Gastroesophageal sphincter (tissue), 4 donors: ENCODE measurements around the gene GLMN. TPM values are rescaled to one million over a fixed set of nuclear protein-coding genes. Genes with fewer than 3 reads are reported as not detected.

ENCODE experiments used
- ATAC-seq: fragments of 150-250 bp; one replicate; pipeline ENCODE4 v1.9.1; 2016; ENCODE audit warnings: mild to moderate bottlenecking, moderate library complexity
- H3K27ac ChIP-seq, 4 donors: fragments of 200-600 bp; sonication (generic) in 3 of 4; 1 replicate in 3 of 4; 2 replicates in 1 of 4; pipeline ENCODE4 v1.5.1; 2016 to 2019
- H3K27me3 ChIP-seq: fragments of 200-600 bp; sonication (generic); one replicate; pipeline ENCODE4 v1.5.1; 2019
- H3K36me3 ChIP-seq, 2 donors: fragments of 200-600 bp; sonication (generic); one replicate each; pipeline ENCODE4 v1.5.1; 2019; ENCODE audit warnings: control low read depth in 1 of 2
- H3K4me1 ChIP-seq, 3 donors: fragments of 200-600 bp; sonication (generic); 1 replicate in 2 of 3; 2 replicates in 1 of 3; pipeline ENCODE4 v1.5.1; 2016 to 2019; ENCODE audit warnings: control low read depth in 2 of 3
- H3K4me3 ChIP-seq, 2 donors: fragments of 200-600 bp; sonication (generic); one replicate each; pipeline ENCODE4 v1.5.1; 2019; ENCODE audit warnings: mild to moderate bottlenecking in 1 of 2, moderate library complexity in 1 of 2
- H3K9me3 ChIP-seq, 3 donors: fragments of 200-600 bp; sonication (generic); one replicate each; pipeline ENCODE4 v1.5.1; 2017 to 2019; ENCODE audit warnings: control low read depth in 2 of 3
- EP300 ChIP-seq: sonication (generic); formaldehyde crosslinking; IDR thresholded peaks from one replicate; pipeline ENCODE4 v1.6.1; 2017; ENCODE audit warnings: antibody characterized with exemption, mild to moderate bottlenecking
- POLR2A ChIP-seq, 2 donors: fragments of 450-650 bp; IDR thresholded peaks; one replicate each; pipeline ENCODE4 v1.6.1; 2017; ENCODE audit warnings: antibody characterized with exemption in 2 of 2, mild to moderate bottlenecking in 2 of 2, moderate library complexity in 1 of 2
- POLR2AphosphoS5 ChIP-seq: sonication (generic); formaldehyde crosslinking; IDR thresholded peaks from one replicate; pipeline ENCODE4 v1.6.1; 2017; ENCODE audit warnings: antibody characterized with exemption
- WGBS, 2 donors: methylation state at CpG; one replicate each; pipeline ENCODE4 v1.1.5; 2018; ENCODE audit warnings: low coverage in 1 of 2; 5-methylcytosine and 5-hydroxymethylcytosine counted together
- total RNA-seq, 4 donors: library from RNA; depleted of rRNA; stranded (reverse); fragments of >200 nt; gene quantifications; one replicate each; pipeline ENCODE4 v1.1.0, GENCODE V29; 2016
- TF ChIP-seq, protein P1 (sequence below), 4 experiments: fragments of 200-600 bp in 2 of 4; fragments of 450-650 bp in 2 of 4; sonication (generic) in 1 of 4; IDR thresholded peaks; one replicate each; pipeline ENCODE4 v1.5.1; 2017 to 2019; ENCODE audit warnings: antibody characterized with exemption in 4 of 4, mild to moderate bottlenecking in 2 of 4, moderate library complexity in 2 of 4

The GLMN gene
- total RNA-seq, 4 donors from 2014 or later, result 5.1 to 19.1 (median 11.5) TPM

DNA sequence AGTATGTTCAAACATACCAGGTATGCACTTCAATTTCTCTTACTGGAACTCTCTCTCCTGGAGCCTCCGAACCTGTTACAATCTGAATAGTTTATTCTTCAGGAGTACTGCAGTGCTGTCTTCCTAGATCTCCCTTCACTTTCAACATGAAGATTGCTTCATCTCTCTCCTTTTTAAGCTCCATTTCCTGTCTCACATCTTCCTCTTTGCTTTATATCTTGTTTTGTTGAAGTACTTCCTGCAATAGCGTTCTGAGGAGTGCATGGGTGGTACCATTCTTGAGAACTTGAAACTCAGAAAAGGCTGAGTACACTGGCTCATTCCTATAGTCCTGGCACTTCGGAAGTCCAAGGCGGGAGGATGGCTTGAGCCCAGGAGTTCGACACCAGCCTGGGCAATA lies 96.8 kb downstream of the GLMN start:
- Histone ChIP-seq H3K9me3 (peaks cover 0 to 7% (median 0%) of the 10 kb centered on the region in 3 donors), H3K36me3 (no peaks in the 10 kb centered on the region)
- TF ChIP-seq, protein P1, sequence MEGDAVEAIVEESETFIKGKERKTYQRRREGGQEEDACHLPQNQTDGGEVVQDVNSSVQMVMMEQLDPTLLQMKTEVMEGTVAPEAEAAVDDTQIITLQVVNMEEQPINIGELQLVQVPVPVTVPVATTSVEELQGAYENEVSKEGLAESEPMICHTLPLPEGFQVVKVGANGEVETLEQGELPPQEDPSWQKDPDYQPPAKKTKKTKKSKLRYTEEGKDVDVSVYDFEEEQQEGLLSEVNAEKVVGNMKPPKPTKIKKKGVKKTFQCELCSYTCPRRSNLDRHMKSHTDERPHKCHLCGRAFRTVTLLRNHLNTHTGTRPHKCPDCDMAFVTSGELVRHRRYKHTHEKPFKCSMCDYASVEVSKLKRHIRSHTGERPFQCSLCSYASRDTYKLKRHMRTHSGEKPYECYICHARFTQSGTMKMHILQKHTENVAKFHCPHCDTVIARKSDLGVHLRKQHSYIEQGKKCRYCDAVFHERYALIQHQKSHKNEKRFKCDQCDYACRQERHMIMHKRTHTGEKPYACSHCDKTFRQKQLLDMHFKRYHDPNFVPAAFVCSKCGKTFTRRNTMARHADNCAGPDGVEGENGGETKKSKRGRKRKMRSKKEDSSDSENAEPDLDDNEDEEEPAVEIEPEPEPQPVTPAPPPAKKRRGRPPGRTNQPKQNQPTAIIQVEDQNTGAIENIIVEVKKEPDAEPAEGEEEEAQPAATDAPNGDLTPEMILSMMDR (IDR thresholded peaks at IDR 0.05), result no peak
- no peak for TF ChIP-seq EP300
- TF ChIP-seq POLR2AphosphoS5, result no peak
- no peak for TF ChIP-seq POLR2A (IDR thresholded peaks at IDR 0.05)

More for the DNA sequence above, 96.8 kb downstream of the GLMN start:
- Histone ChIP-seq H3K4me3 (no peak overlapping the region), H3K27ac (no peak overlapping the region), H3K27me3 (no peaks in the 10 kb centered on the region), H3K4me1 (no peaks in the 10 kb centered on the region)
- WGBS, 2 donors, result 76 to 100% methylated on average over 1 to 5 of the region's 5 CpGs
- no peak for ATAC-seq

Other genes with a start within 250 kb of the GLMN start
- gene SETSIP, start 223.6 kb downstream of the GLMN start, total RNA-seq, result not detected
- gene BTBD8, start 218.6 kb downstream of the GLMN start, total RNA-seq, result 1 to 10 TPM; 4.6 to 8.9 (median 5.7) TPM
- not detected for gene C1orf146, start 81.1 kb downstream of the GLMN start, total RNA-seq
- gene RPAP2, start 72 bp upstream of the GLMN start, total RNA-seq, result 10 to 100 TPM; 16.8 to 31.8 (median 18.8) TPM
- gene GFI1, start 187.9 kb upstream of the GLMN start, total RNA-seq, result under 1 TPM in 3 of 4 donors, not detected in 1; 0.27 to 0.94 (median 0.59) TPM